ENCODE measurements around the gene ELP4.

The ELP4 gene

GRCh38 chr11:31646216-31646615, 136.6 kb downstream of the ELP4 start:
- TF ChIP-seq ZNF76 (tag by site-specific recombination; IDR thresholded peaks at IDR 0.05; ENCODE audit: borderline replicate concordance, low read depth), result no peak
- no peak for TF ChIP-seq KLF8 (tag by site-specific recombination; IDR thresholded peaks at IDR 0.05)
- TF ChIP-seq REST (tag by site-specific recombination; IDR thresholded peaks at IDR 0.05), result no peak
- no peak for TF ChIP-seq ZNF555 (tag by site-specific recombination; conservative IDR thresholded peaks at IDR 0.05)
- no peak for TF ChIP-seq ZNF175 (tag by site-specific recombination; IDR thresholded peaks at IDR 0.05)
- no peak for TF ChIP-seq ZNF518A (tag by site-specific recombination; conservative IDR thresholded peaks at IDR 0.05; ENCODE audit: low read depth)
- no peak for TF ChIP-seq ZNF148 (tag by site-specific recombination; IDR thresholded peaks at IDR 0.05; ENCODE audit: borderline replicate concordance)
- no peak for TF ChIP-seq ZNF133 (tag by site-specific recombination; IDR thresholded peaks at IDR 0.05)
- TF ChIP-seq ZNF701 (tag by site-specific recombination; IDR thresholded peaks at IDR 0.05), result no peak
- H3K4me3 ChIP-seq (ENCODE audit: low read depth, low read length), result no peak overlapping the region
- H3K4me1 ChIP-seq (ENCODE audit: control insufficient read depth, insufficient read depth, low read length), result no peaks in the 10 kb centered on the region
- CTCF ChIA-PET, result interaction anchor here (0.5 kb wide), 1 partner anchor 9 kb away, joined by 4 read pairs; no protein-coding TSS in a partner anchor
- H3K36me3 ChIP-seq (ENCODE audit: control insufficient read depth in 2 of 2, insufficient read depth in 1 of 2, low read length in 2 of 2), result no peaks in the 10 kb centered on the region
- H3K9me3 ChIP-seq (ENCODE audit: control insufficient read depth, insufficient read depth, low read depth, low read length), result no peaks in the 10 kb centered on the region
- POLR2A ChIA-PET, result no interaction called here
- no peak overlapping the region for H3K27ac ChIP-seq (ENCODE audit: extremely low read depth, low read depth, low read length)

- POLR2A ChIA-PET, result no interaction called here
- TF ChIP-seq ZNF292 (tag by site-specific recombination; IDR thresholded peaks at IDR 0.05; ENCODE audit: borderline replicate concordance, low read depth) (no peak), ZNF26 (tag by site-specific recombination; IDR thresholded peaks at IDR 0.05) (no peak), HOXC10 (CRISPR knock-in tag; IDR thresholded peaks at IDR 0.05) (no peak), ZNF202 (tag by site-specific recombination; IDR thresholded peaks at IDR 0.05; ENCODE audit: borderline replicate concordance) (no peak), ZNF132 (tag by site-specific recombination; IDR thresholded peaks at IDR 0.05; ENCODE audit: borderline replicate concordance) (no peak), ZNF558 (tag by site-specific recombination; IDR thresholded peaks at IDR 0.05) (no peak), ZSCAN5A (tag by site-specific recombination; IDR thresholded peaks at IDR 0.05) (no peak)
- CTCF ChIA-PET, result interaction anchor here (0.5 to 2.0 kb wide), 6 partner anchors 8 to 537 kb away, joined by 3 to 8 read pairs (median 4); no protein-coding TSS in a partner anchor
- Histone ChIP-seq H3K36me3 (ENCODE audit: control insufficient read depth in 2 of 2, insufficient read depth in 1 of 2, low read length in 2 of 2) (no peaks in the 10 kb centered on the region), H3K4me1 (ENCODE audit: control insufficient read depth, insufficient read depth, low read length) (no peaks in the 10 kb centered on the region), H3K27ac (ENCODE audit: extremely low read depth, low read depth, low read length) (no peak overlapping the region), H3K9me3 (ENCODE audit: control insufficient read depth, insufficient read depth, low read depth, low read length) (no peaks in the 10 kb centered on the region), H3K4me3 (ENCODE audit: low read depth, low read length) (no peak overlapping the region)
Observed at GRCh38 chr11:31649129-31649966, 139.8 kb downstream of the ELP4 start.

Data from HEK293 (cell line).